ENCODE results near the gene WIF1.

DNA sequence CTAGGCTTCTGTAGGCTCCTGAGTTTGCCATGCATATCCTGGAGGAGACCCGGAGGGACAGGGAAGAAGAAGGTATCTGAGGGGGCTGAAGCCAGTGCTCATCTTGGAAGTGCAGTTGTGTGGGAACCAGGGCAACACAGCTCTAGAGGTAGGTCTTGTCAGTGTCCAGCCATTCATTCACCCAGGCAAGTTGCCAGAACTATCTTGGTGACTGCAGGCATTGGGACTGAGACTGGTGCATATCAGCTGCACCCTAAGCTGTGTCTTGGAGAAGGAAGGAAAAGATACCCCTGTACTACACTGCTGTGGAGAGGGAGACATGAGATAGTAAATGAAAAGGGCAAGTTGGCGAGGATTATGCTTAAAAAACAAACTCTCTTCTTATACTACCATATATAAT is 4.9 kb upstream of the WIF1 start:
- TF ChIP-seq, protein P1, sequence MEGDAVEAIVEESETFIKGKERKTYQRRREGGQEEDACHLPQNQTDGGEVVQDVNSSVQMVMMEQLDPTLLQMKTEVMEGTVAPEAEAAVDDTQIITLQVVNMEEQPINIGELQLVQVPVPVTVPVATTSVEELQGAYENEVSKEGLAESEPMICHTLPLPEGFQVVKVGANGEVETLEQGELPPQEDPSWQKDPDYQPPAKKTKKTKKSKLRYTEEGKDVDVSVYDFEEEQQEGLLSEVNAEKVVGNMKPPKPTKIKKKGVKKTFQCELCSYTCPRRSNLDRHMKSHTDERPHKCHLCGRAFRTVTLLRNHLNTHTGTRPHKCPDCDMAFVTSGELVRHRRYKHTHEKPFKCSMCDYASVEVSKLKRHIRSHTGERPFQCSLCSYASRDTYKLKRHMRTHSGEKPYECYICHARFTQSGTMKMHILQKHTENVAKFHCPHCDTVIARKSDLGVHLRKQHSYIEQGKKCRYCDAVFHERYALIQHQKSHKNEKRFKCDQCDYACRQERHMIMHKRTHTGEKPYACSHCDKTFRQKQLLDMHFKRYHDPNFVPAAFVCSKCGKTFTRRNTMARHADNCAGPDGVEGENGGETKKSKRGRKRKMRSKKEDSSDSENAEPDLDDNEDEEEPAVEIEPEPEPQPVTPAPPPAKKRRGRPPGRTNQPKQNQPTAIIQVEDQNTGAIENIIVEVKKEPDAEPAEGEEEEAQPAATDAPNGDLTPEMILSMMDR (IDR thresholded peaks at IDR 0.05), result no peak
- no peak for TF ChIP-seq EZH2 (IDR thresholded peaks at IDR 0.05)
- no peak for TF ChIP-seq EZH2phosphoT487 (IDR thresholded peaks at IDR 0.05)
